PC-3 (cell line): ENCODE data around the gene SYT5. TPM values are rescaled to one million over a fixed set of nuclear protein-coding genes. Genes with fewer than 3 reads are reported as not detected.

Experiments
- ATAC-seq: fragments of 200-7000 bp; cut with Tn5 transposase; 2 replicates; pipeline ENCODE4 v1.9.1; 2020; ENCODE audit warnings: mild to moderate bottlenecking, moderate library complexity
- BruUV-seq: library from RNA; stranded (reverse); fragments of 400-500 nt; replicated peaks from 2 replicates; lab custom pipeline; 2021; lab: Mats Ljungman, UMichigan
- CTCF ChIA-PET: fragments of 300-600 bp; sonication (Branson Sonifier 250); formaldehyde crosslinking; loops from one replicate; lab custom pipeline; 2022; ENCODE audit warnings: antibody characterized with exemption; lab: Charles Lee
- POLR2A ChIA-PET: fragments of 300-600 bp; sonication (Branson Sonifier 250); formaldehyde crosslinking; loops from one replicate; lab custom pipeline; 2022; ENCODE audit warnings: antibody characterized with exemption; ENCODE audit not compliant: unreplicated experiment; lab: Charles Lee
- DNase-seq: peaks from one replicate; pipeline ENCODE4 v3.0.0-alpha.2; 2015
- H2AFZ ChIP-seq: fragments of 300-600 bp; sonication (generic); 2 replicates; pipeline ENCODE4 v1.6.0; 2016; ENCODE audit warnings: antibody characterized with exemption, low read length
- H3F3A ChIP-seq: fragments of 300-600 bp; sonication (generic); one replicate; pipeline ENCODE4 v1.6.0; 2017; ENCODE audit warnings: antibody characterized with exemption, low read length, control low read depth, mild to moderate bottlenecking; ENCODE audit not compliant: unreplicated experiment
- H3K27ac ChIP-seq: fragments of 300-600 bp; sonication (generic); 2 replicates; pipeline ENCODE4 v1.5.1; 2016; ENCODE audit warnings: mild to moderate bottlenecking, low read length
- H3K27me3 ChIP-seq: fragments of 300-600 bp; sonication (generic); 2 replicates; pipeline ENCODE4 v1.6.1; 2016; ENCODE audit warnings: low read length, mixed read lengths
- H3K36me3 ChIP-seq: fragments of 300-600 bp; sonication (generic); 2 replicates; pipeline ENCODE4 v1.6.1; 2016; ENCODE audit warnings: low read depth, mixed run types, low read length, mixed read lengths
- H3K4me1 ChIP-seq: fragments of 300-600 bp; sonication (generic); 2 replicates; pipeline ENCODE4 v1.5.1; 2016; ENCODE audit warnings: low read length; ENCODE audit not compliant: insufficient read depth
- H3K4me2 ChIP-seq: fragments of 300-600 bp; sonication (generic); 2 replicates; pipeline ENCODE4 v1.6.0; 2016; ENCODE audit warnings: low read length
- H3K4me3 ChIP-seq: fragments of 300-600 bp; sonication (generic); 2 replicates; pipeline ENCODE4 v1.5.1; 2016; ENCODE audit warnings: mild to moderate bottlenecking, low read length, mixed read lengths
- H3K79me2 ChIP-seq: fragments of 300-600 bp; sonication (generic); 2 replicates; pipeline ENCODE4 v1.6.1; 2017; ENCODE audit warnings: low read length, mixed read lengths
- H3K9ac ChIP-seq: fragments of 300-600 bp; sonication (generic); 2 replicates; pipeline ENCODE4 v1.6.0; 2016; ENCODE audit warnings: mild to moderate bottlenecking, low read length
- H3K9me2 ChIP-seq: fragments of 300-600 bp; sonication (generic); replicated peaks from 2 replicates; pipeline ENCODE4 v1.6.1; 2016; ENCODE audit warnings: mixed run types, low read length, mixed read lengths
- H3K9me3 ChIP-seq: fragments of 300-600 bp; sonication (generic); 2 replicates; pipeline ENCODE4 v1.6.1; 2016; ENCODE audit warnings: low read length, mixed read lengths
- H4K20me1 ChIP-seq: fragments of 300-600 bp; sonication (generic); 2 replicates; pipeline ENCODE4 v1.6.1; 2016; ENCODE audit warnings: low read length, mixed read lengths
- CTCF ChIP-seq: fragments of 300-600 bp; sonication (generic); conservative IDR thresholded peaks from 2 replicates; pipeline ENCODE4 v1.5.1; 2017; ENCODE audit warnings: antibody characterized with exemption, low read depth, mild to moderate bottlenecking, low read length
- EZH2 ChIP-seq: fragments of 300-600 bp; sonication (generic); IDR thresholded peaks from one replicate; pipeline ENCODE4 v1.6.1; 2017; ENCODE audit warnings: antibody characterized with exemption, mild to moderate bottlenecking, low read length; ENCODE audit not compliant: unreplicated experiment
- EZH2phosphoT487 ChIP-seq: fragments of 300-600 bp; sonication (generic); IDR thresholded peaks from 2 replicates; pipeline ENCODE4 v1.6.1; 2018; ENCODE audit warnings: mild to moderate bottlenecking, antibody characterized with exemption, low read length, borderline replicate concordance
- intact Hi-C: fragments of 100-400 bp; cut with micrococcal nuclease; formaldehyde crosslinking; loops from 2 replicates; pipeline ENCODE4 v1.9.0; 2023
- total RNA-seq: library from RNA; depleted of rRNA; stranded (reverse); fragments of >200 nt; gene quantifications from 2 replicates; pipeline ENCODE4 v1.2.3, GENCODE V29; 2014

The SYT5 gene
- total RNA-seq, 1 experiment from 2014 or later, result 2.5 TPM

- no peak overlapping the region for H3K9ac ChIP-seq
- ChIA-PET POLR2A (interaction anchor here (0.6 kb wide), 2 partner anchors 12 to 466 kb away, joined by 3 to 5 read pairs; no protein-coding TSS in a partner anchor), CTCF (interaction anchor here (0.6 to 2.6 kb wide), 3 partner anchors 12 to 278 kb away, joined by 3 to 25 read pairs (median 10); no protein-coding TSS in a partner anchor)
- H3K36me3 ChIP-seq, result no peaks in the 10 kb centered on the region
- TSS peak; percentile 17 for BruUV-seq
- no peaks in the 10 kb centered on the region for H3K79me2 ChIP-seq
- ATAC-seq (peak; percentile 17), DNase-seq (peak; percentile 55)
- H3K4me2 ChIP-seq, result peak overlapping the region; percentile 34
- no peak overlapping the region for H3K27ac ChIP-seq
- H3K27me3 ChIP-seq, result no peaks in the 10 kb centered on the region
- no peaks in the 10 kb centered on the region for H3K9me3 ChIP-seq
- peaks cover 21% of the 10 kb centered on the region for H3K4me1 ChIP-seq
- H4K20me1 ChIP-seq, result no peaks in the 10 kb centered on the region
- H3K4me3 ChIP-seq, result no peak overlapping the region
- H2AFZ ChIP-seq, result no peak overlapping the region
- intact Hi-C loops, result no loop called here
- H3K9me2 ChIP-seq, result no peaks in the 10 kb centered on the region
- no peaks in the 10 kb centered on the region for H3F3A ChIP-seq
- TF ChIP-seq EZH2phosphoT487, result no peak
- no peak for TF ChIP-seq EZH2
- TF ChIP-seq CTCF, result no peak
These were observed 21.0 kb downstream of the SYT5 start for GRCh38 chr19:55158848-55159749.

- H3K4me3 ChIP-seq, result no peak overlapping the region
- no peak overlapping the region for H3K27ac ChIP-seq
- no TSS peak for BruUV-seq
- H4K20me1 ChIP-seq, result no peaks in the 10 kb centered on the region
- intact Hi-C loops, result no loop called here
- ChIA-PET POLR2A (interaction anchor here (0.6 kb wide), 1 partner anchor 12 kb away, joined by 5 read pairs; no protein-coding TSS in a partner anchor), CTCF (interaction anchor here (2.1 to 2.6 kb wide), 2 partner anchors 12 to 17 kb away, joined by 10 to 25 read pairs; no protein-coding TSS in a partner anchor)
- H3K4me2 ChIP-seq, result no peak overlapping the region
- H3K4me1 ChIP-seq, result peaks cover 21% of the 10 kb centered on the region
- H3K9me2 ChIP-seq, result no peaks in the 10 kb centered on the region
- H3K27me3 ChIP-seq, result no peaks in the 10 kb centered on the region
- H3F3A ChIP-seq, result no peaks in the 10 kb centered on the region
- no peaks in the 10 kb centered on the region for H3K36me3 ChIP-seq
- no peak for ATAC-seq
- H2AFZ ChIP-seq, result no peak overlapping the region
- TF ChIP-seq EZH2, result no peak
- no peak for TF ChIP-seq CTCF
- no peak for TF ChIP-seq EZH2phosphoT487
- H3K9me3 ChIP-seq, result no peaks in the 10 kb centered on the region
- H3K79me2 ChIP-seq, result no peaks in the 10 kb centered on the region
- no peak overlapping the region for H3K9ac ChIP-seq
- DNase-seq, result no peak
These were observed 21.7 kb downstream of the SYT5 start for GRCh38 chr19:55158423-55158822.
